ENCODE measurements around the gene WIF1.

Gene WIF1

GRCh38 chr12:65098364-65098763 lies 22.7 kb downstream of the WIF1 start:
- no peaks in the 10 kb centered on the region for H3F3A ChIP-seq (ENCODE audit: low read depth)
- H2AFZ ChIP-seq (ENCODE audit: low read length): no peak overlapping the region
- no peaks in the 10 kb centered on the region for H4K20me1 ChIP-seq (ENCODE audit: insufficient read depth, low read length, poor library complexity, severe bottlenecking)
- no peaks in the 10 kb centered on the region for H3K36me3 ChIP-seq (ENCODE audit: insufficient read depth, low read length)
- no peaks in the 10 kb centered on the region for H3K9me3 ChIP-seq (ENCODE audit: insufficient read depth, low read depth, low read length)
- no peak overlapping the region for H3K4me2 ChIP-seq (ENCODE audit: low read depth, low read length, poor library complexity, severe bottlenecking)
- H3K79me2 ChIP-seq (ENCODE audit: insufficient read depth, low read length): no peaks in the 10 kb centered on the region
- no peak overlapping the region for H3K4me3 ChIP-seq (ENCODE audit: low read length, poor library complexity, severe bottlenecking)
- peaks cover 7% of the 10 kb centered on the region for H3K4me1 ChIP-seq (ENCODE audit: insufficient read depth, low read length, poor library complexity, severe bottlenecking)
- H3K9me2 ChIP-seq (replicated peaks; ENCODE audit: low read depth, low read length): no peaks in the 10 kb centered on the region
- no peak overlapping the region for H3K9ac ChIP-seq (ENCODE audit: low read depth, low read length, poor library complexity, severe bottlenecking)
- peaks cover 7% of the 10 kb centered on the region for H3K27me3 ChIP-seq (ENCODE audit: insufficient read depth, low read length, poor library complexity, severe bottlenecking)
- no peak for TF ChIP-seq CTCF (conservative IDR thresholded peaks at IDR 0.05; ENCODE audit: low read length)
- TF ChIP-seq EZH2phosphoT487 (IDR thresholded peaks at IDR 0.05; ENCODE audit: borderline replicate concordance): no peak

GRCh38 chr12:65094722-65095121 lies 26.4 kb downstream of the WIF1 start:
- TF ChIP-seq EZH2phosphoT487 (IDR thresholded peaks at IDR 0.05; ENCODE audit: borderline replicate concordance) (no peak), CTCF (conservative IDR thresholded peaks at IDR 0.05; ENCODE audit: low read length) (no peak)

GRCh38 chr12:65093606-65094005 lies 27.5 kb downstream of the WIF1 start:
- no peaks in the 10 kb centered on the region for H3K9me3 ChIP-seq (ENCODE audit: insufficient read depth, low read depth, low read length)
- peaks cover 7% of the 10 kb centered on the region for H3K27me3 ChIP-seq (ENCODE audit: insufficient read depth, low read length, poor library complexity, severe bottlenecking)
- H3K9ac ChIP-seq (ENCODE audit: low read depth, low read length, poor library complexity, severe bottlenecking): no peak overlapping the region
- no peak overlapping the region for H3K4me3 ChIP-seq (ENCODE audit: low read length, poor library complexity, severe bottlenecking)
- H2AFZ ChIP-seq (ENCODE audit: low read length): no peak overlapping the region
- H3K4me2 ChIP-seq (ENCODE audit: low read depth, low read length, poor library complexity, severe bottlenecking): no peak overlapping the region
- H3K36me3 ChIP-seq (ENCODE audit: insufficient read depth, low read length): no peaks in the 10 kb centered on the region
- H3K4me1 ChIP-seq (ENCODE audit: insufficient read depth, low read length, poor library complexity, severe bottlenecking): peaks cover 9% of the 10 kb centered on the region
- TF ChIP-seq EZH2phosphoT487 (IDR thresholded peaks at IDR 0.05; ENCODE audit: borderline replicate concordance): no peak
- TF ChIP-seq CTCF (conservative IDR thresholded peaks at IDR 0.05; ENCODE audit: low read length): no peak
- no peaks in the 10 kb centered on the region for H3K9me2 ChIP-seq (replicated peaks; ENCODE audit: low read depth, low read length)
- no peaks in the 10 kb centered on the region for H3F3A ChIP-seq (ENCODE audit: low read depth)
- no peaks in the 10 kb centered on the region for H3K79me2 ChIP-seq (ENCODE audit: insufficient read depth, low read length)
- H4K20me1 ChIP-seq (ENCODE audit: insufficient read depth, low read length, poor library complexity, severe bottlenecking): no peaks in the 10 kb centered on the region

More at GRCh38 chr12:65094722-65095121, 26.4 kb downstream of the WIF1 start:
- Histone ChIP-seq H3K9me3 (ENCODE audit: insufficient read depth, low read depth, low read length) (no peaks in the 10 kb centered on the region), H3K9ac (ENCODE audit: low read depth, low read length, poor library complexity, severe bottlenecking) (no peak overlapping the region), H3K4me1 (ENCODE audit: insufficient read depth, low read length, poor library complexity, severe bottlenecking) (peaks cover 7% of the 10 kb centered on the region), H3K4me3 (ENCODE audit: low read length, poor library complexity, severe bottlenecking) (no peak overlapping the region), H4K20me1 (ENCODE audit: insufficient read depth, low read length, poor library complexity, severe bottlenecking) (no peaks in the 10 kb centered on the region), H3K9me2 (replicated peaks; ENCODE audit: low read depth, low read length) (no peaks in the 10 kb centered on the region), H3F3A (ENCODE audit: low read depth) (no peaks in the 10 kb centered on the region), H3K4me2 (ENCODE audit: low read depth, low read length, poor library complexity, severe bottlenecking) (no peak overlapping the region), H3K79me2 (ENCODE audit: insufficient read depth, low read length) (no peaks in the 10 kb centered on the region), H3K36me3 (ENCODE audit: insufficient read depth, low read length) (no peaks in the 10 kb centered on the region), H3K27me3 (ENCODE audit: insufficient read depth, low read length, poor library complexity, severe bottlenecking) (peaks cover 7% of the 10 kb centered on the region), H2AFZ (ENCODE audit: low read length) (no peak overlapping the region)
